Measurements from ENCODE around the gene AKT1.

The AKT1 gene

GRCh38 chr14:104768437-104769323 is 26.9 kb downstream of the AKT1 start:
- peak; percentile 87 for DNase-seq (ENCODE audit: low read depth)
- H3K4me3 ChIP-seq (ENCODE audit: low read depth, low read length), result no peak overlapping the region
- peak; percentile 92 for TF ChIP-seq CTCF (IDR thresholded peaks at IDR 0.05; ENCODE audit: insufficient read depth, low read depth, low read length, missing control alignments)

DNA sequence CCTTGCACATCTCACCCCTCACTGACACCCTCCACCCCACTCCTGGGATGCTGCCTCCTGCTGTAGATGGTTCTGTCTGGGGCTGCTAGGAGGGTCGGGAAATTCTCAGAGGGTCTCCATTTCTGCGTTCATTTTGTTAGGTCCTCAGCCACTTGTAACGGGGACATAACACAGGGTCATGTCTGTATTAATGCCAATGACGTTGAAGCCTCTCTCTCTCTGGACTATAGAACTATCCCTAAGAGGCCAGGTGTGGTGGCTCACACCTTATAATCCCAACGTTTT is 28.0 kb downstream of the AKT1 start:
- TF ChIP-seq CTCF (IDR thresholded peaks at IDR 0.05; ENCODE audit: insufficient read depth, low read depth, low read length, missing control alignments), result no peak
- no peak overlapping the region for H3K4me3 ChIP-seq (ENCODE audit: low read depth, low read length)
- no peak for DNase-seq (ENCODE audit: low read depth)

DNA sequence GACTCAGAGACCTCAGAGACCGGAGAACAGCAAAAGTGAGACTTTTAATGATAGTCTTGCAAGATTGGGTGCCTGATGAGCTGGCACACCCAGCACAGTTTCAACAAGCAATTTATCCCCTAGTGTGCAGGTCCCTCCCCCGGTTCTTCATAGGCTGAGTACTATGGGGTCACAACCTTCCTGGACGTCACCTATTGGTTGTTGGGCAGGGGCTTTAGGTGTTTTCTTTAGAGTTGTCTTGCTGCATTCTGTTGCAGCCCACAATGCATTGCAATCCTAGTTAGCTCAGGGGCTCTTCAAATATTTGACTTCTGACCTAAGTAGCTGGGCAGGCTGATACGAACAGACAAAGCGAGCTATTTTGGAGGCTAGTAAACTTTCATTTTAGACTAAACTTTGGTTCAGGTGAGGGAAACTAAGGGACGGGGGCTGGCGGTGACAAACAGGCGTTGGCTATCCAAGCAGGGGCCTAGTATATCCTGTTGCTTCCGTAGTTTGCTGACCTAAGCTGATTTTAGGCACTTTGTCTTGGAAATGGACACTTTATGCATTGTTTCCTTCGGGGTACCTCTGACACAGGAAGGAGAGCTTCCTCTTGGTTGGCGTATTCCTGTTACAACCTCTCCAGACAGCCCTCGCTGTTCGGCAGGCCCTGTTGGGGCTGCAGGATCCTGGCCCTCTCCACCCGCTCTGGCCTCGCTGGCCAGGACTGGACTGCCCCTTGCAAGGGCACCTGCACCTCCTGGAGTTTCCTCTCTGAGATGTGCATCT is 28.5 kb downstream of the AKT1 start:
- DNase-seq (ENCODE audit: low read depth), result no peak
- H3K4me3 ChIP-seq (ENCODE audit: low read depth, low read length), result no peak overlapping the region
- TF ChIP-seq CTCF (IDR thresholded peaks at IDR 0.05; ENCODE audit: insufficient read depth, low read depth, low read length, missing control alignments), result no peak

GRCh38 chr14:104766256-104766862 is 29.2 kb downstream of the AKT1 start:
- TF ChIP-seq CTCF (IDR thresholded peaks at IDR 0.05; ENCODE audit: insufficient read depth, low read depth, low read length, missing control alignments), result no peak
- no peak for DNase-seq (ENCODE audit: low read depth)
- H3K4me3 ChIP-seq (ENCODE audit: low read depth, low read length), result no peak overlapping the region

DNA sequence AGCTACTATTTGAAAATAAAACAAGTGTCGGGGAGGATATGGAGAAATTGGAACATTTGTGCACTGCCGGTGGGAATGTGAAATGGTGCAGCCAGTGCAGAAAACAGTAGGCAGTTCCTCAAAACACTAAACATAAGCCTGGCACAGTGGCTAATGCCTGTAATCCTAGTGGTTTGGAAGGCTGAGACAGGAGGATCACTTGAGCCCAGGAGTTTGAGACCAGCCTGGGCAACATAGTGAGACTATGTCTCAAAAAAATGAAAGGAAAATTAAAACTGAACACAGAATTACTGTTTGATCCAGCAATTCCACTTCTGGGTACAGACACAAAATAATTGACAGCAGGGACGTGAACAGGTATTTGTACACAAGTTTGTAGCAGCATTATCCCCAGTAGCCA is 30.0 kb downstream of the AKT1 start:
- H3K4me3 ChIP-seq (ENCODE audit: low read depth, low read length), result no peak overlapping the region
- no peak for TF ChIP-seq CTCF (IDR thresholded peaks at IDR 0.05; ENCODE audit: insufficient read depth, low read depth, low read length, missing control alignments)
- DNase-seq (ENCODE audit: low read depth), result no peak

DNA sequence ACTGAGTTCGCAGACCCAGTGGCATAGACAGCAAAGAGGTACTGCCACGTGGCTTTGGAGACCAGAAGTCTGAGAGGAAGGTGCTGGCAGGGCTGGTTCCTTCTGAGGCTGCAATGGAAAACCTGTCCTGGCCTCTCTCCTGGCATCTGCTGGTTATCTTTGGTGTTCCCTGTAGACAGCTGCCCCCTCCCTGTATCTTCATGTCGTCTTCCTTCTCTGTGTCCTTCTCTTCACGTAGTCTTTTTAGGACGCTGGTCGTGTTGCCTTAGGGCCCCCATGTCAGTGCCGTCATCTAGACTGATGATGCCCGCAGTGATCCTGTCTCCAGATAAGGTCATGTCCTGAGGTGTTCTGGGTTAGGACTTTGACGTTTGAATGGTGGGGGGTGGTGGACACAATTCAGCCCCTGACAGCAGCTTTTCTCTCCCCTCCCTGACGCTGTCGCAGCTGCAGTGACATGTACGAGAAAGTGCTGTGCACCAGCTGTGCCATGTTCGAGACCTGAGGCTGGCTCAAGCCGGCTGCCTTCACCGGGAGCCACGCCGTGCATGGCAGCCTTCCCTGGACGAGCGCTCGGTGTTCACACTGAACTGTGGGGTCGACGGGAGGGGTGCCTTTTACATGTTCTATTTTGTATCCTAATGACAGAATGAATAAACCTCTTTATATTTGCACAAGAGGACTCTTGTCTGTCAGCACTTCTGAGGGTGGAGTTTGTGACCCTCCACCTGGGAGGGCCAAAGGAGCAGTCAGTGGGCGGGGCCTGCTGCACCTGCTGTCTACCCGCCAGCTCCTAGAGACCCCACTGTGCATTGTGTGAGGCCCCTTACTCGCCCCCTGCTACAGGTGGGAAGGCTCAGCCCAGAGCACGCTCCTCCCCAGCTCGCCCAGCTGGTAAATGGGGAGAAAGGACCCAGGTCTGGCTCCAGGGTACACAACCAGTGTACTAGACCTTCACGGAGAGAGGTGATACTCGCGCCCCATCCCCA is 36.3 kb downstream of the AKT1 start:
- no peak overlapping the region for H3K4me3 ChIP-seq (ENCODE audit: low read depth, low read length)
- TF ChIP-seq CTCF (IDR thresholded peaks at IDR 0.05; ENCODE audit: insufficient read depth, low read depth, low read length, missing control alignments), result no peak
- no peak for DNase-seq (ENCODE audit: low read depth)
